Measurements from ENCODE around the gene UNC45B. TPM values are rescaled to one million over a fixed set of nuclear protein-coding genes. Genes with fewer than 3 reads are reported as not detected.

UNC45B gene
- polyA plus RNA-seq, 1 of the 3 experiments (the other 2 are of a cell fraction): not detected

DNA sequence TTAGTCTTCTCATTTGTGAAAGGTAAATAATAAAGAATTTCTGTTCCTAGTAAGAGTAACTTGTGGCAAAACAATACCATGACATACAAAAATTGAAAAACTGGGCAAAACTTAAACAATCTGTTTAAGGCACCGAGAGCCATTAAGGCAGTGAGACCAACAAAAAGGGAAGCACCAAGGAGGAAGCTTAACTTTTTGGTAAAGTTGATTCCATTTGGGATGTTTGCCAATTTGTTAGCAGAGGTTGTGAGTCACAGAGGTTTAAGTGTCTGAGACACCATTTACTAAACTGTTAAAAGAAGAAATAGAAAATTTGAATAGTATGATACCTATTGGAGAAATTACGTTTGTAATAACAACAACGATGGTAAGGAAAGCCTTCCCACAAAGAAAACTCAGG lies 41.7 kb downstream of the UNC45B start:
- Histone ChIP-seq H3K9me3 (no peaks in the 10 kb centered on the region), H3K9ac (no peak overlapping the region), H3K9me2 (no peaks in the 10 kb centered on the region), H3K4me1 (ENCODE audit: control insufficient read depth in 1 of 2, insufficient read depth in 2 of 2, low read depth in 1 of 2, low read length in 1 of 2) (no peaks in the 10 kb centered on the region), H3K4me2 (no peak overlapping the region), H4K20me1 (ENCODE audit: insufficient read depth) (no peaks in the 10 kb centered on the region), H3K79me2 (ENCODE audit: insufficient read depth) (no peaks in the 10 kb centered on the region), H3K36me3 (replicated peaks in 1 of 2; ENCODE audit: control insufficient read depth in 1 of 2, insufficient read depth in 2 of 2, low read length in 1 of 2) (no peaks in the 10 kb centered on the region), H3K27ac (ENCODE audit: low read depth in 2 of 2, low read length in 1 of 2) (no peak overlapping the region), H3F3A (replicated peaks; ENCODE audit: insufficient read depth) (no peaks in the 10 kb centered on the region), H3K27me3 (ENCODE audit: insufficient read depth) (peaks cover 8% of the 10 kb centered on the region; the same call in 1 of the 2 replicates), H2AFZ (ENCODE audit: low read depth) (no peak overlapping the region), H3K4me3 (ENCODE audit: low read depth in 2 of 2, low read length in 1 of 2) (no peak overlapping the region)
- WGBS (ENCODE audit: low lambda C conversion rate): 4% methylated on average over 3 of the region's 3 CpGs
- DNase-seq: no peak
- no peak for TF ChIP-seq SMC3 (IDR thresholded peaks at IDR 0.05; ENCODE audit: low read depth, low read length)
- TF ChIP-seq MXI1 (IDR thresholded peaks at IDR 0.05; ENCODE audit: low read depth, low read length): no peak
- no peak for TF ChIP-seq GABPA (IDR thresholded peaks at IDR 0.05; ENCODE audit: low read depth)
- ChIA-PET POLR2A (no interaction called here), CTCF (no interaction called here)

GRCh38 chr17:35191001-35191695 lies 43.5 kb downstream of the UNC45B start:
- TF ChIP-seq RCOR1 (IDR thresholded peaks at IDR 0.05; ENCODE audit: low read length): no peak
- no peak for TF ChIP-seq NFIC (IDR thresholded peaks at IDR 0.05; ENCODE audit: borderline replicate concordance)
- no peak for TF ChIP-seq RXRA (IDR thresholded peaks at IDR 0.05; ENCODE audit: borderline replicate concordance, low read depth)
- TF ChIP-seq REST (IDR thresholded peaks at IDR 0.05; ENCODE audit: low read depth, low read length): no peak
- no peak for TF ChIP-seq EZH2phosphoT487 (IDR thresholded peaks at IDR 0.05; ENCODE audit: borderline replicate concordance, low read depth)
- TF ChIP-seq, protein P1, sequence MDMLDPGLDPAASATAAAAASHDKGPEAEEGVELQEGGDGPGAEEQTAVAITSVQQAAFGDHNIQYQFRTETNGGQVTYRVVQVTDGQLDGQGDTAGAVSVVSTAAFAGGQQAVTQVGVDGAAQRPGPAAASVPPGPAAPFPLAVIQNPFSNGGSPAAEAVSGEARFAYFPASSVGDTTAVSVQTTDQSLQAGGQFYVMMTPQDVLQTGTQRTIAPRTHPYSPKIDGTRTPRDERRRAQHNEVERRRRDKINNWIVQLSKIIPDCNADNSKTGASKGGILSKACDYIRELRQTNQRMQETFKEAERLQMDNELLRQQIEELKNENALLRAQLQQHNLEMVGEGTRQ (IDR thresholded peaks at IDR 0.05; ENCODE audit: borderline replicate concordance, low read depth, low read length): no peak
- no peak for TF ChIP-seq JUND (IDR thresholded peaks at IDR 0.05)
- no peak for TF ChIP-seq SMC3 (IDR thresholded peaks at IDR 0.05; ENCODE audit: low read depth, low read length)
- no peak for TF ChIP-seq GATA2 (CRISPR knock-in tag; IDR thresholded peaks at IDR 0.05)
- Histone ChIP-seq H3K4me3 (ENCODE audit: low read depth in 2 of 2, low read length in 1 of 2) (no peak overlapping the region), H3K4me1 (ENCODE audit: control insufficient read depth in 1 of 2, insufficient read depth in 2 of 2, low read depth in 1 of 2, low read length in 1 of 2) (no peaks in the 10 kb centered on the region), H3K36me3 (replicated peaks in 1 of 2; ENCODE audit: control insufficient read depth in 1 of 2, insufficient read depth in 2 of 2, low read length in 1 of 2) (no peaks in the 10 kb centered on the region), H2AFZ (ENCODE audit: low read depth) (no peak overlapping the region), H3K27me3 (ENCODE audit: insufficient read depth) (no peaks in the 10 kb centered on the region; the same call in 1 of the 2 replicates), H3K9me3 (no peaks in the 10 kb centered on the region), H3K9me2 (no peaks in the 10 kb centered on the region), H3K79me2 (ENCODE audit: insufficient read depth) (no peaks in the 10 kb centered on the region), H4K20me1 (ENCODE audit: insufficient read depth) (no peaks in the 10 kb centered on the region), H3F3A (replicated peaks; ENCODE audit: insufficient read depth) (no peaks in the 10 kb centered on the region), H3K9ac (no peak overlapping the region), H3K27ac (ENCODE audit: low read depth in 2 of 2, low read length in 1 of 2) (no peak overlapping the region), H3K4me2 (no peak overlapping the region)
- ChIA-PET CTCF (no interaction called here), POLR2A (no interaction called here)
- WGBS (ENCODE audit: low lambda C conversion rate): 10% methylated on average over 11 of the region's 11 CpGs
- DNase-seq: no peak
